Mesenchymal stem cell (in vitro differentiated cells and primary cell): ENCODE data around the gene SYT14.
"Not testable (repeated sequence)": the region's sequence is repeated elsewhere in the genome, so short reads cannot be mapped to it uniquely, and the experiment has no call there.

Experiments used
- DNase-seq: peaks from one replicate; pipeline ENCODE4 v3.0.0-alpha.2; 2013
- H2AFZ ChIP-seq: one replicate; pipeline ENCODE4 v1.6.1; 2013; ENCODE audit warnings: low read depth, mild to moderate bottlenecking, control low read depth, inconsistent platforms, low read length, moderate library complexity
- H2AK5ac ChIP-seq: 2 replicates; pipeline ENCODE4 v1.6.1; 2013; ENCODE audit warnings: low read length, moderate library complexity, mild to moderate bottlenecking, inconsistent platforms; ENCODE audit not compliant: severe bottlenecking
- H2BK120ac ChIP-seq: one replicate; pipeline ENCODE4 v1.6.1; 2013; ENCODE audit warnings: low read depth, mild to moderate bottlenecking, inconsistent platforms, low read length, moderate library complexity
- H2BK12ac ChIP-seq, 2 experiments: one replicate each; pipeline ENCODE4 v1.6.1; 2013; ENCODE audit warnings: inconsistent platforms in 2 of 2, low read length in 2 of 2, mild to moderate bottlenecking in 2 of 2, moderate library complexity in 2 of 2, control low read depth in 1 of 2
- H2BK15ac ChIP-seq: one replicate; pipeline ENCODE4 v1.6.1; 2013; ENCODE audit warnings: mild to moderate bottlenecking, low read depth, inconsistent platforms; ENCODE audit not compliant: poor library complexity, severe bottlenecking
- H2BK5ac ChIP-seq: 2 replicates; pipeline ENCODE4 v1.6.1; 2013; ENCODE audit warnings: low read depth, mild to moderate bottlenecking, low read length, control low read depth, inconsistent platforms; ENCODE audit not compliant: poor library complexity, severe bottlenecking
- H3K14ac ChIP-seq, 2 experiments: one replicate each; pipeline ENCODE4 v1.6.1; 2013; ENCODE audit warnings: inconsistent platforms in 2 of 2, low read length in 2 of 2, control low read depth in 1 of 2, mild to moderate bottlenecking in 1 of 2, moderate library complexity in 1 of 2
- H3K18ac ChIP-seq, 2 experiments: one replicate each; pipeline ENCODE4 v1.6.1; 2013; ENCODE audit warnings: inconsistent platforms in 2 of 2, low read length in 2 of 2, control low read depth in 1 of 2, low read depth in 1 of 2, mild to moderate bottlenecking in 1 of 2
- H3K23ac ChIP-seq, 2 experiments: one replicate each; pipeline ENCODE4 v1.6.1; 2013; ENCODE audit warnings: inconsistent platforms in 2 of 2, low read length in 2 of 2, mild to moderate bottlenecking in 2 of 2, moderate library complexity in 2 of 2, control low read depth in 1 of 2
- H3K27ac ChIP-seq: 2 replicates; pipeline ENCODE4 v1.5.1; 2013; ENCODE audit warnings: mild to moderate bottlenecking, moderate library complexity, low read length, control low read depth, inconsistent platforms; ENCODE audit not compliant: poor library complexity, severe bottlenecking
- H3K27me3 ChIP-seq, 2 experiments: 2 replicates each; pipeline versions ENCODE4 v1.6.1 to v1.7.0; 2013; ENCODE audit warnings: low read length in 2 of 2, mild to moderate bottlenecking in 2 of 2, moderate library complexity in 2 of 2, control low read depth in 1 of 2, inconsistent platforms in 1 of 2; ENCODE audit not compliant: control insufficient read depth in 1 of 2, insufficient read depth in 1 of 2
- H3K36me3 ChIP-seq, 2 experiments: 2 replicates each; pipeline versions ENCODE4 v1.6.1 to v1.7.0; 2013; ENCODE audit warnings: low read length in 2 of 2, control low read depth in 1 of 2, inconsistent platforms in 1 of 2, low read depth in 1 of 2, mild to moderate bottlenecking in 1 of 2; ENCODE audit not compliant: insufficient read depth in 2 of 2, control insufficient read depth in 1 of 2
- H3K4ac ChIP-seq, 2 experiments: one replicate each; pipeline ENCODE4 v1.6.1; 2013; ENCODE audit warnings: inconsistent platforms in 2 of 2, low read length in 2 of 2, mild to moderate bottlenecking in 2 of 2, moderate library complexity in 2 of 2, control low read depth in 1 of 2, low read depth in 1 of 2
- H3K4me1 ChIP-seq: 2 replicates; pipeline ENCODE4 v1.6.1; 2013; ENCODE audit warnings: low read depth, low read length, control low read depth; ENCODE audit not compliant: control insufficient read depth, insufficient read depth
- H3K4me2 ChIP-seq: 2 replicates; pipeline ENCODE4 v1.6.1; 2013; ENCODE audit warnings: low read length, mild to moderate bottlenecking, inconsistent platforms; ENCODE audit not compliant: poor library complexity, severe bottlenecking
- H3K4me3 ChIP-seq, 2 experiments: 2 replicates each; pipeline versions ENCODE4 v1.5.1 to v1.7.0; 2013; ENCODE audit warnings: low read length in 2 of 2, mild to moderate bottlenecking in 2 of 2, control low read depth in 1 of 2, low read depth in 1 of 2; ENCODE audit not compliant: insufficient read depth in 1 of 2
- H3K79me1 ChIP-seq: replicated peaks from 2 replicates; pipeline ENCODE4 v1.6.1; 2013; ENCODE audit warnings: mild to moderate bottlenecking, control low read depth, low read length, inconsistent platforms; ENCODE audit not compliant: poor library complexity, severe bottlenecking
- H3K9ac ChIP-seq: 2 replicates; pipeline ENCODE4 v1.7.0; 2013; ENCODE audit warnings: mild to moderate bottlenecking, low read length, moderate library complexity
- H3K9me3 ChIP-seq: 2 replicates; pipeline ENCODE4 v1.7.0; 2013; ENCODE audit warnings: mild to moderate bottlenecking, low read length; ENCODE audit not compliant: control insufficient read depth
- H4K8ac ChIP-seq: one replicate; pipeline ENCODE4 v1.6.1; 2013; ENCODE audit warnings: inconsistent platforms, mild to moderate bottlenecking, low read length, moderate library complexity
- H4K91ac ChIP-seq: one replicate; pipeline ENCODE4 v1.6.1; 2013; ENCODE audit warnings: mild to moderate bottlenecking, low read length, inconsistent platforms
- WGBS: methylation state at CpG from one replicate; pipeline ENCODE4 v1.1.7; 2013; ENCODE audit warnings: mixed read lengths; 5-methylcytosine and 5-hydroxymethylcytosine counted together

SYT14 gene

GRCh38 chr1:210050491-210050890, 112.5 kb downstream of the SYT14 start:
- H2BK5ac ChIP-seq, H3K9ac ChIP-seq, H3K4me1 ChIP-seq, H4K8ac ChIP-seq, H2BK120ac ChIP-seq, H3K4me3 ChIP-seq, DNase-seq, H3K9me3 ChIP-seq, H2AK5ac ChIP-seq, H3K79me1 ChIP-seq, H3K4ac ChIP-seq, H3K18ac ChIP-seq, H3K27me3 ChIP-seq, H4K91ac ChIP-seq, H3K14ac ChIP-seq, H3K27ac ChIP-seq, H3K4me2 ChIP-seq, H3K23ac ChIP-seq, H3K36me3 ChIP-seq, H2BK15ac ChIP-seq, H2BK12ac ChIP-seq, H2AFZ ChIP-seq: not testable (repeated sequence)
- 63% methylated on average over 4 of the region's 4 CpGs for WGBS

GRCh38 chr1:210053126-210053525, 115.1 kb downstream of the SYT14 start:
- Histone ChIP-seq H2AFZ (no peak overlapping the region), H3K9ac (no peak overlapping the region), H2BK5ac (no peak overlapping the region), H3K4me1 (no peaks in the 10 kb centered on the region), H3K4me2 (no peak overlapping the region), H3K14ac (no peak overlapping the region), H3K79me1 (no peaks in the 10 kb centered on the region), H2BK120ac (no peak overlapping the region), H3K18ac (no peak overlapping the region), H3K23ac (no peak overlapping the region), H4K8ac (no peak overlapping the region), H3K4me3 (no peak overlapping the region), H2BK12ac (no peak overlapping the region), H4K91ac (no peak overlapping the region), H2BK15ac (no peak overlapping the region), H3K4ac (no peak overlapping the region), H3K9me3 (no peaks in the 10 kb centered on the region), H3K27me3 (no peaks in the 10 kb centered on the region), H3K27ac (no peak overlapping the region), H3K36me3 (no peaks in the 10 kb centered on the region), H2AK5ac (no peak overlapping the region)
- 67% methylated on average over 1 of the region's 1 CpG for WGBS
- DNase-seq = no peak

- H3K23ac ChIP-seq = no peak overlapping the region
- H3K4ac ChIP-seq = no peak overlapping the region
- H2AFZ ChIP-seq = no peak overlapping the region
- H3K14ac ChIP-seq = no peak overlapping the region
- no peak overlapping the region for H2AK5ac ChIP-seq
- H3K9me3 ChIP-seq = no peaks in the 10 kb centered on the region
- H3K36me3 ChIP-seq = no peaks in the 10 kb centered on the region
- H3K9ac ChIP-seq = no peak overlapping the region
- DNase-seq = no peak
- H3K4me3 ChIP-seq = no peak overlapping the region
- H3K27me3 ChIP-seq = no peaks in the 10 kb centered on the region
- no peak overlapping the region for H4K91ac ChIP-seq
- H3K4me2 ChIP-seq = no peak overlapping the region
- H2BK120ac ChIP-seq = no peak overlapping the region
- H3K79me1 ChIP-seq = no peaks in the 10 kb centered on the region
- H4K8ac ChIP-seq = no peak overlapping the region
- H3K4me1 ChIP-seq = no peaks in the 10 kb centered on the region
- no peak overlapping the region for H2BK12ac ChIP-seq
- H2BK15ac ChIP-seq = no peak overlapping the region
- no peak overlapping the region for H2BK5ac ChIP-seq
- no peak overlapping the region for H3K27ac ChIP-seq
- no peak overlapping the region for H3K18ac ChIP-seq
These were observed 119.6 kb downstream of the SYT14 start for GRCh38 chr1:210057593-210057992.

GRCh38 chr1:210061992-210062391, 124.0 kb downstream of the SYT14 start:
- no peaks in the 10 kb centered on the region for H3K36me3 ChIP-seq
- H3K4me2 ChIP-seq = no peak overlapping the region
- H3K27ac ChIP-seq = no peak overlapping the region
- no peak overlapping the region for H2BK120ac ChIP-seq
- no peak overlapping the region for H3K4ac ChIP-seq
- no peaks in the 10 kb centered on the region for H3K79me1 ChIP-seq
- H2BK5ac ChIP-seq = no peak overlapping the region
- H3K14ac ChIP-seq = no peak overlapping the region
- DNase-seq = no peak
- no peak overlapping the region for H3K4me3 ChIP-seq
- no peak overlapping the region for H3K18ac ChIP-seq
- H3K9ac ChIP-seq = no peak overlapping the region
- H4K91ac ChIP-seq = no peak overlapping the region
- no peak overlapping the region for H2BK15ac ChIP-seq
- no peaks in the 10 kb centered on the region for H3K4me1 ChIP-seq
- no peaks in the 10 kb centered on the region for H3K27me3 ChIP-seq
- no peak overlapping the region for H2AK5ac ChIP-seq
- WGBS = 67% methylated on average over 1 of the region's 1 CpG
- H3K9me3 ChIP-seq = no peaks in the 10 kb centered on the region
- H2AFZ ChIP-seq = no peak overlapping the region
- H3K23ac ChIP-seq = no peak overlapping the region
- no peak overlapping the region for H2BK12ac ChIP-seq
- no peak overlapping the region for H4K8ac ChIP-seq
